Motor neuron (in vitro differentiated cells): Measurements from ENCODE around the gene C22orf39. TPM values are rescaled to one million over a fixed set of nuclear protein-coding genes. Genes with fewer than 3 reads are reported as not detected.

Experiments
- ATAC-seq, 8 experiments: fragments of 200-7000 bp; cut with Tn5 transposase; replicated peaks in 6 of 8; 2 replicates each; pipeline ENCODE4 v1.8.0; 2021; ENCODE audit warnings: mild to moderate bottlenecking in 8 of 8, moderate library complexity in 8 of 8
- H3K27ac ChIP-seq, 2 donors: fragments of 250-450 bp; sonication (Bioruptor Pico); 2 replicates each; pipeline ENCODE4 v1.9.0; 2021; ENCODE audit warnings: antibody characterized with exemption in 2 of 2, mild to moderate bottlenecking in 2 of 2, moderate library complexity in 1 of 2
- H3K4me1 ChIP-seq, 2 donors: fragments of 250-450 bp; sonication (Bioruptor Pico); replicated peaks in 1 of 2; 2 replicates each; pipeline ENCODE4 v1.6.1; 2021; ENCODE audit warnings: antibody characterized with exemption in 2 of 2, mild to moderate bottlenecking in 2 of 2, moderate library complexity in 1 of 2
- H3K4me3 ChIP-seq, 5 donors: fragments of 250-450 bp; sonication (Bioruptor Pico); 2 replicates each; pipeline ENCODE4 v1.9.0; 2021; ENCODE audit warnings: antibody characterized with exemption in 5 of 5, mild to moderate bottlenecking in 5 of 5, moderate library complexity in 4 of 5
- WGBS, 10 experiments: fragments of 450-650 bp; shearing (Covaris generic); methylation state at CpG; one replicate each; pipeline ENCODE4 v1.0.0; 2022; 5-methylcytosine and 5-hydroxymethylcytosine counted together
- in situ Hi-C, 9 experiments: fragments of 400-800 bp; cut with MboI; loops; one replicate each; pipeline ENCODE4 v1.15.0; 2021; ENCODE audit warnings: low sequenced_read_pairs in 9 of 9, low pct_unique_long_range_greater_than_20kb in 2 of 9; ENCODE audit not compliant: unreplicated experiment in 9 of 9
- total RNA-seq, 8 experiments: library from RNA; unstranded; fragments of 300-600 nt; gene quantifications; 2 replicates each; pipeline versions ENCODE4 v1.2.3 to v1.2.4, GENCODE V29; 2022

C22orf39 gene
- total RNA-seq, 8 experiments from 2014 or later, result 15.5 to 60.9 (median 47.9) TPM

DNA sequence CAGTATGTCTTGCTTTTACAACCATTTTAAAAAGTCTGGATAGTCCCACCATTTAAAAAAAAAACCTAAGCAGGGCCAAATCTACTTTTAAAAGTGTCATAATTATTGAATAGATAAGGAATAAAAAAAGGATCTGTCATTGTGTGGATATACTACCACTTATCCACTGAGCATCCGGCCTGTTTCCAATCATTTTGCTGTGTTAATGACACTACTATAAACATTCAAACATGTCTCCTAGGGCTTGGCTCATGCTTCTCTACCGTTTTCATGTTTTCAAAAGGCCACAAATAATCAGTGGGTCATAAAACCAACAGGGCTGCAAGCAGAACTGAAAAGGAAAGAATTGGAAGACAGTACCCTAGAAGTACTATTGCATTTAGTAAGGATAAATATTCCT, 12.5 kb upstream of the C22orf39 start:
- Histone ChIP-seq H3K27ac (no peak overlapping the region), H3K4me1 (no peaks in the 10 kb centered on the region), H3K4me3 (no peak overlapping the region)
- in situ Hi-C loops, result loop anchor here in 1 of 9 experiments (25.0 kb wide), 1 partner anchor 152 kb away; no protein-coding TSS in a partner anchor
- WGBS, 10 experiments, result 0 to 100% (median 83%) methylated on average over 1 to 2 of the region's 2 CpGs; no CpG with 5 or more reads in 1 of the 10 experiments
- no peak for ATAC-seq

GRCh38 chr22:19457828-19458428, 10.4 kb upstream of the C22orf39 start:
- WGBS, 10 experiments, result 97 to 100% (median 100%) methylated on average over 1 to 6 of the region's 8 CpGs; no CpG with 5 or more reads in 5 of the 10 experiments
- H3K27ac ChIP-seq, result no peak overlapping the region
- in situ Hi-C loops, result loop anchor here in 1 of 9 experiments (25.0 kb wide), 1 partner anchor 154 kb away; no protein-coding TSS in a partner anchor
- no peak for ATAC-seq
- no peaks in the 10 kb centered on the region for H3K4me1 ChIP-seq
- H3K4me3 ChIP-seq, result no peak overlapping the region

- no peak for ATAC-seq
- no peak overlapping the region for H3K4me3 ChIP-seq
- WGBS, 10 experiments, result 20 to 100% (median 95%) methylated on average over 1 to 7 of the region's 10 CpGs; no CpG with 5 or more reads in 5 of the 10 experiments
- H3K4me1 ChIP-seq, result no peaks in the 10 kb centered on the region
- no peak overlapping the region for H3K27ac ChIP-seq
- in situ Hi-C loops, result loop anchor here in 1 of 9 experiments (25.0 kb wide), 1 partner anchor 156 kb away; no protein-coding TSS in a partner anchor
These were observed 9.0 kb upstream of the C22orf39 start for GRCh38 chr22:19456541-19456940.

DNA sequence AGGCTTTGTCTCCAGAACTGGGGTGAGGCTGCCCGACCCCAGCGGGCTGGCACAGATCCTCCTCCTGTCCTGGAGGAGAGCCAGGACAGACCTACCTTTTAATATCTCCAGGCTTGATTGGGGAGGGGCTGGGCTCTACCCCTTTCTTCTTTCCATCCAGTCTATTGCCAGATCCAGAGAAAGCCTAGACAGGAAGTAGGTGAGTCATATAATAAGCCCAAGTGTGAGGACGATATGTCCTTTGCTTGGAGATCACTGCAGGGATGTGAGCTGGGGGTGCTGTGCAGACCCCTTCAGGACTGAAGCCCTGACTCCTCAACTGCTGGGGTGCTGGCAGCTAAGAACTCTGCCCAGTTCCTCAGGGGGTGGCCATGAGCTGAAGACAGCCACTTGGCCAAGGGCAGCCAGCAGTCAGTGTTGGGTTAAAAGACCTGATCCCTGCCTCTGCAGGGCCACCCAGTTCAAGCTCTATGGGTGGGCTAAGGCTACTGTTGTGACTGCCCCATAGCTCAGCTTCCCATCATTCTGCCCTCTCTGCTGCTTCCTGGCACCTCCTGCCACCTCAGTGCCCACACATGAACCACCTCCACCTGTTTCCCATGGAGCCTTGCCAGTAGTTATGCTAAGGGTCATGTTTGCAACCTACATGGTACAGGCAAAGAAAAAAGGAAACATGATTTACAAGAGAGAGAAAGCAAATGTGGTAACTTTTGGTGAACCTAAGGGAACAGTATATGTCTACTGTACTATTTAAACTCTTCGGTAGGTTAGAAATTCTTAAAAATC, 8.3 kb upstream of the C22orf39 start:
- ATAC-seq, result no peak
- 30 to 100% (median 80%) methylated on average over 1 to 2 of the region's 4 CpGs; no CpG with 5 or more reads in 3 of the 10 experiments for WGBS, 10 experiments
- in situ Hi-C loops, result loop anchor here in 1 of 9 experiments (25.0 kb wide), 1 partner anchor 157 kb away; no protein-coding TSS in a partner anchor
- Histone ChIP-seq H3K27ac (peak overlapping the region in 1 of 2 donors; percentile 39), H3K4me1 (no peaks in the 10 kb centered on the region), H3K4me3 (no peak overlapping the region)

GRCh38 chr22:19455033-19455432, 7.5 kb upstream of the C22orf39 start:
- ATAC-seq, result no peak
- no peak overlapping the region for H3K4me3 ChIP-seq
- in situ Hi-C loops, result loop anchor here in 1 of 9 experiments (25.0 kb wide), 1 partner anchor 157 kb away; no protein-coding TSS in a partner anchor
- no peaks in the 10 kb centered on the region for H3K4me1 ChIP-seq
- 100% methylated on average over 1 to 2 of the region's 2 CpGs; no CpG with 5 or more reads in 4 of the 10 experiments for WGBS, 10 experiments
- H3K27ac ChIP-seq, result no peak overlapping the region

- no peak overlapping the region for H3K4me3 ChIP-seq
- WGBS, 10 experiments, result 17 to 83% (median 78%) methylated on average over 1 to 6 of the region's 6 CpGs; no CpG with 5 or more reads in 5 of the 10 experiments
- H3K27ac ChIP-seq, result no peak overlapping the region
- in situ Hi-C loops, result loop anchor here in 1 of 9 experiments (25.0 kb wide), 1 partner anchor 158 kb away; no protein-coding TSS in a partner anchor
- H3K4me1 ChIP-seq, result peaks cover 2 to 3% of the 10 kb centered on the region in 2 donors
- ATAC-seq, result no peak
These were observed 6.6 kb upstream of the C22orf39 start for GRCh38 chr22:19454156-19454555.

DNA sequence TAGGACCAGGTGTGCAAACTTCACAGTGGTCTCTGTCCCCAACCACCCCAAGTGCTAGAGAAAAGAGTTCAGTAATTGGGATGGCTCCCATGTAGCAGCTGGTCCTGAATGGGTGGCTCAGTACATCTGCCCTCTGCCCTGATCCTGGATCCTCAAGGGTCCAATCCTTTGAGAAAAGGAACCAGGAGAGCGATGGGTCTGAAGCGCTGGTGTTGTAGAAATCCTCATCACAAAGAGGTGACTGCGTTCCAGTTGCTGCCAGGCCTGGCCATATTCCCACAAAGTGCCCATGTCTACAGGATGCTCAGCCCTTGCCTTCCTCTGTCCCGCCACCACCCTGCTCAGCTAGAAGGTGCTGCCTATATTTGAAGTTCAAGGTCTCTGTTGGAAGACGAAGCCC, 6.2 kb upstream of the C22orf39 start:
- in situ Hi-C loops, result loop anchor here in 1 of 9 experiments (25.0 kb wide), 1 partner anchor 159 kb away; no protein-coding TSS in a partner anchor
- 93 to 100% (median 96%) methylated on average over 1 to 3 of the region's 5 CpGs; no CpG with 5 or more reads in 5 of the 10 experiments for WGBS, 10 experiments
- no peak overlapping the region for H3K27ac ChIP-seq
- no peak for ATAC-seq
- H3K4me3 ChIP-seq, result no peak overlapping the region
- peaks cover 6% of the 10 kb centered on the region in 2 donors for H3K4me1 ChIP-seq

GRCh38 chr22:19451570-19451969, 4.1 kb upstream of the C22orf39 start:
- no peak overlapping the region for H3K27ac ChIP-seq
- 80 to 100% (median 95%) methylated on average over 1 to 4 of the region's 4 CpGs; no CpG with 5 or more reads in 3 of the 10 experiments for WGBS, 10 experiments
- peaks cover 11 to 12% of the 10 kb centered on the region in 2 donors for H3K4me1 ChIP-seq
- in situ Hi-C loops, result loop anchor here in 1 of 9 experiments (25.0 kb wide), 1 partner anchor 161 kb away; no protein-coding TSS in a partner anchor
- H3K4me3 ChIP-seq, result no peak overlapping the region
- no peak for ATAC-seq

DNA sequence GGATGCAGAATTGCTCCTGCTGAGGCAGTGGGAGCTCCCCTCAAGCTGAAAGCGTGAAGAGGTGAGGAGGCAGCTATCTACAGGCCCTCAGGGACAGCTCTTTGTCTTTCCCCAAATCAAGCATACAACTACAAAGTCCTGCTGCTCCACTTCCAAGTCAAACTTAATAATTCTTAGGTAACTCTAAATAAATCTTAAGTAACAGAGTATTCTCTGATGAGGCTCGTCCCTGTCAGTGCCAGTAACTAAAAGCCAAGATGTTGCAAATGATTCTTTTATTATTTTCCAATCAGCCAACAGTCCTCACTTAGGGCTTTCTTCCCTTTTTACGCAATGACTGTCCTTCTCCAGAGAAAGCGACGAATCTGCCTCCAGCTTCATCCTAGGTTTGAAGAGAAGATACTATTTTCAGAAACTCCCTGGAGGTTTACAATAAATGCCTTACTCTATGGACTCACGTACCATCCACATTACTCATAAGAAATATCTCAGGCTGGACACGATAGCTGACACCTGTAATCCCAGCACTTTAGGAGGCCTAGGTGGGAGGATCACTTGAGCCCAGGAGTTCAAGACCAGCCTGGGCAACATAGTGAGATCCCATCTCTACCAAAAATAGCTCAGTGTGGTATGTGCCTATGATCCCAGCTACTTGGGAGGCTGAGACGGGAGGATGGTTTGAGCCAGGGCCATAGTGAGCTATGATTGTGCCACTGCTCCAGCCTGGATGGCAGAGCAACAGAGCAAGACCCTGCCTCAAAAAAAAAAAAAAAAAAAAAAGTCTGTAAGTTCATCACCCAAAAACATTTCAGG, 3.1 kb upstream of the C22orf39 start:
- Histone ChIP-seq H3K4me1 (peaks cover 20 to 21% of the 10 kb centered on the region in 2 donors), H3K27ac (no peak overlapping the region), H3K4me3 (no peak overlapping the region)
- in situ Hi-C loops, result loop anchor here in 1 of 9 experiments (25.0 kb wide), 1 partner anchor 162 kb away; no protein-coding TSS in a partner anchor
- 57 to 100% (median 87%) methylated on average over 3 to 6 of the region's 8 CpGs; no CpG with 5 or more reads in 1 of the 10 experiments for WGBS, 10 experiments
- ATAC-seq, result no peak

GRCh38 chr22:19449422-19449767, 1.9 kb upstream of the C22orf39 start:
- H3K4me3 ChIP-seq, result no peak overlapping the region
- in situ Hi-C loops, result loop anchor here in 1 of 9 experiments (25.0 kb wide), 2 partner anchors 112 to 262 kb away; partner anchors contain the start of gene SLC25A1
- H3K27ac ChIP-seq, result peak overlapping the region in 1 of 2 donors; percentile 9
- H3K4me1 ChIP-seq, result peaks cover 22% of the 10 kb centered on the region in 2 donors
- no peak for ATAC-seq
- WGBS, 10 experiments, result 50 to 100% (median 86%) methylated on average over 1 of the region's 2 CpGs; no CpG with 5 or more reads in 5 of the 10 experiments

DNA sequence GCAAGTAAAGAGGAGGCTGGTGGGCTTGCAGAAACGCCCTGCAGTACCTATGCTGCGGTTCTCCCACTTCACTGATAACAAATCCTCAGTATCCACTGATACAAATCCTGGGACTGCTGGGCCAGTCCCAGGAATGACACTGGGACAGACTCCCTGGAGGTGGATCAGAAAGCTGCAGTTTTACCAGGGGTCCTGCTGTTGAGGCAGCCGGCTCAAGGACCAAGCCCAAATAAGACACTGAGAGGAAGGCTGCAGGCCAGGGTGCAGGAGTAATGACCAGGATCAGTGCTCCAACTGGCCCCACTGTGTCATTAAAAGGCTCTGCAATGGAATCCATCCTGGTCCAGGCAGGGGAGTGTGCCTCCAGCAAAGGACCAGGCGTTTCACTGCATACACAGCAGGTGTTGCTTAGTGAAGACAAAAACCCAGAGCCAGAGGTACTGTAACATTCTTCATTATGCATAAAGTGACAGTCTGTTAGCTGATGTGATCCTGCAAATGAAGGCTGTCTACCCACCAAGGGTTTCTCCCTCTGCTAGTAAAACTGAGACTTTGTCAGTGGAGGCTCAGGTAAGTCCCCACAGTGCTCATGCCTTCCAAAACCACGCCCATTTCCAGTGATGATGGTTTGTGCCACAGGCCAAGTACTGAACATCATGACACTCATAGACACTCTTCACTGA, 1.4 kb upstream of the C22orf39 start:
- no peak for ATAC-seq
- H3K4me3 ChIP-seq, result peak overlapping the region; percentile 78 to 97 (median 95)
- 34 to 90% (median 74%) methylated on average over 1 to 4 of the region's 5 CpGs; no CpG with 5 or more reads in 2 of the 10 experiments for WGBS, 10 experiments
- peak overlapping the region; percentile 84 to 95 for H3K27ac ChIP-seq
- H3K4me1 ChIP-seq, result peaks cover 22% of the 10 kb centered on the region in 2 donors
- in situ Hi-C loops, result loop anchor here in 1 of 9 experiments (25.0 kb wide), 2 partner anchors 112 to 262 kb away; partner anchors contain the start of gene SLC25A1
